NCI-H345 treated with DMSO at 0.1 percent for 48 hours (cell line): ENCODE data around the gene PEMT.
A peak's percentile ranks its signal among the peaks of the same experiment; 100 is the strongest.

ENCODE experiments used
- DNase-seq: peaks from one replicate; lab custom pipeline; 2025; ENCODE audit not compliant: unreplicated experiment; lab: John Stamatoyannopoulos, UW

PEMT gene

GRCh38 chr17:17605083-17605728, 13.7 kb upstream of the PEMT start:
- DNase-seq = no peak

- no peak for DNase-seq
Observed at GRCh38 chr17:17603895-17604225, 12.4 kb upstream of the PEMT start.

- DNase-seq = peak; percentile 30
Observed at GRCh38 chr17:17603178-17603894, 11.8 kb upstream of the PEMT start.

GRCh38 chr17:17599965-17600364, 8.5 kb upstream of the PEMT start:
- DNase-seq = no peak

GRCh38 chr17:17598003-17598402, 6.5 kb upstream of the PEMT start:
- no peak for DNase-seq

GRCh38 chr17:17595755-17596154, 4.2 kb upstream of the PEMT start:
- DNase-seq = no peak

GRCh38 chr17:17593222-17593620, 1.7 kb upstream of the PEMT start:
- no peak for DNase-seq

- DNase-seq = no peak
Observed at GRCh38 chr17:17590883-17591354, 589 bp downstream of the PEMT start.

GRCh38 chr17:17590141-17590751, 1.3 kb downstream of the PEMT start:
- no peak for DNase-seq

- no peak for DNase-seq
Observed at GRCh38 chr17:17587614-17588337, 3.7 kb downstream of the PEMT start.

- DNase-seq = no peak
Observed at GRCh38 chr17:17582372-17582771, 9.1 kb downstream of the PEMT start.

GRCh38 chr17:17581509-17581908, 10.0 kb downstream of the PEMT start:
- no peak for DNase-seq

- no peak for DNase-seq
Observed at GRCh38 chr17:17580662-17581470, 10.6 kb downstream of the PEMT start.

GRCh38 chr17:17579691-17580090, 11.8 kb downstream of the PEMT start:
- DNase-seq = no peak

- no peak for DNase-seq
Observed at GRCh38 chr17:17577373-17577772, 14.1 kb downstream of the PEMT start.

- no peak for DNase-seq
Observed at GRCh38 chr17:17576772-17577234, 14.7 kb downstream of the PEMT start.

GRCh38 chr17:17575360-17576251, 15.9 kb downstream of the PEMT start:
- no peak for DNase-seq

- no peak for DNase-seq
Observed at GRCh38 chr17:17573912-17574311, 17.6 kb downstream of the PEMT start.

GRCh38 chr17:17572010-17572785, 19.3 kb downstream of the PEMT start:
- DNase-seq = no peak
